ENCODE measurements around the gene TMEM255B.
"Not testable (repeated sequence)": the region's sequence is repeated elsewhere in the genome, so short reads cannot be mapped to it uniquely, and the experiment has no call there.

TMEM255B gene

GRCh38 chr13:113758651-113759524 is at the start of gene TMEM255B:
TMEM255B (plus strand) TSS chr13:113759226; CDS start chr13:113759270, 44 bp downstream.
- H3K27ac ChIP-seq, result peak within 1 kb of the TSS; percentile 75
- POLR2A ChIA-PET (ENCODE audit: low non-redundant PET), result no interaction called here
- CTCF ChIA-PET, result interaction anchor here (0.5 to 1.1 kb wide), 3 partner anchors 34 to 408 kb away, joined by 3 read pairs; no protein-coding TSS in a partner anchor
- DNase-seq (ENCODE audit: low spot score), result peak; percentile 95
- peak; percentile 37 for TF ChIP-seq CTCF (conservative IDR thresholded peaks at IDR 0.05; ENCODE audit: low read depth)

- no peak for TF ChIP-seq CTCF (conservative IDR thresholded peaks at IDR 0.05; ENCODE audit: low read depth)
- DNase-seq (ENCODE audit: low spot score), result no peak
- no peak overlapping the region for H3K27ac ChIP-seq
- ChIA-PET POLR2A (ENCODE audit: low non-redundant PET) (no interaction called here), CTCF (interaction anchor here (0.6 kb wide), 1 partner anchor 227 kb away, joined by 3 read pairs; no protein-coding TSS in a partner anchor)
Measured at GRCh38 chr13:113722921-113723320, 36.1 kb upstream of the TMEM255B start.

- ChIA-PET CTCF (interaction anchor here (0.6 kb wide), 1 partner anchor 228 kb away, joined by 3 read pairs; no protein-coding TSS in a partner anchor), POLR2A (ENCODE audit: low non-redundant PET) (no interaction called here)
- TF ChIP-seq CTCF (conservative IDR thresholded peaks at IDR 0.05; ENCODE audit: low read depth), result no peak
- DNase-seq (ENCODE audit: low spot score), result no peak
- H3K27ac ChIP-seq, result no peak overlapping the region
Measured at GRCh38 chr13:113723410-113724015, 35.5 kb upstream of the TMEM255B start.

- no peak for TF ChIP-seq CTCF (conservative IDR thresholded peaks at IDR 0.05; ENCODE audit: low read depth)
- ChIA-PET CTCF (interaction anchor here (0.6 to 1.0 kb wide), 13 partner anchors 9 to 533 kb away, joined by 3 to 5 read pairs (median 3); partner anchors contain the start of gene TMEM255B), POLR2A (ENCODE audit: low non-redundant PET) (no interaction called here)
- H3K27ac ChIP-seq, result peak overlapping the region; percentile 89
- no peak for DNase-seq (ENCODE audit: low spot score)
Measured at GRCh38 chr13:113724016-113724758, 34.8 kb upstream of the TMEM255B start.

- H3K27ac ChIP-seq, result peak overlapping the region; percentile 89
- ChIA-PET CTCF (interaction anchor here (0.6 to 1.0 kb wide), 13 partner anchors 8 to 533 kb away, joined by 3 to 5 read pairs (median 3); partner anchors contain the start of gene TMEM255B), POLR2A (ENCODE audit: low non-redundant PET) (no interaction called here)
- DNase-seq (ENCODE audit: low spot score), result peak; percentile 64
- TF ChIP-seq CTCF (conservative IDR thresholded peaks at IDR 0.05; ENCODE audit: low read depth), result peak; percentile 84
Measured at GRCh38 chr13:113724780-113725315, 34.2 kb upstream of the TMEM255B start.

GRCh38 chr13:113725329-113726105 is 33.5 kb upstream of the TMEM255B start:
- POLR2A ChIA-PET (ENCODE audit: low non-redundant PET); DNase-seq (ENCODE audit: low spot score): not testable (repeated sequence)
- H3K27ac ChIP-seq, result peak overlapping the region; percentile 89
- CTCF ChIA-PET, result interaction anchor here (1.0 kb wide), 2 partner anchors 57 to 222 kb away, joined by 4 to 5 read pairs; no protein-coding TSS in a partner anchor

GRCh38 chr13:113726106-113726821 is 32.8 kb upstream of the TMEM255B start:
- H3K27ac ChIP-seq, result peak overlapping the region; percentile 87
- CTCF ChIA-PET; DNase-seq (ENCODE audit: low spot score); POLR2A ChIA-PET (ENCODE audit: low non-redundant PET): not testable (repeated sequence)
